GM21390 (cell line): ENCODE measurements around the gene WDR35.

Source experiments
- ATAC-seq: cut with Tn5 transposase; IDR thresholded peaks from one replicate; pipeline ENCODE4 v1.9.1; 2021; ENCODE audit not compliant: unreplicated experiment

Gene WDR35

DNA sequence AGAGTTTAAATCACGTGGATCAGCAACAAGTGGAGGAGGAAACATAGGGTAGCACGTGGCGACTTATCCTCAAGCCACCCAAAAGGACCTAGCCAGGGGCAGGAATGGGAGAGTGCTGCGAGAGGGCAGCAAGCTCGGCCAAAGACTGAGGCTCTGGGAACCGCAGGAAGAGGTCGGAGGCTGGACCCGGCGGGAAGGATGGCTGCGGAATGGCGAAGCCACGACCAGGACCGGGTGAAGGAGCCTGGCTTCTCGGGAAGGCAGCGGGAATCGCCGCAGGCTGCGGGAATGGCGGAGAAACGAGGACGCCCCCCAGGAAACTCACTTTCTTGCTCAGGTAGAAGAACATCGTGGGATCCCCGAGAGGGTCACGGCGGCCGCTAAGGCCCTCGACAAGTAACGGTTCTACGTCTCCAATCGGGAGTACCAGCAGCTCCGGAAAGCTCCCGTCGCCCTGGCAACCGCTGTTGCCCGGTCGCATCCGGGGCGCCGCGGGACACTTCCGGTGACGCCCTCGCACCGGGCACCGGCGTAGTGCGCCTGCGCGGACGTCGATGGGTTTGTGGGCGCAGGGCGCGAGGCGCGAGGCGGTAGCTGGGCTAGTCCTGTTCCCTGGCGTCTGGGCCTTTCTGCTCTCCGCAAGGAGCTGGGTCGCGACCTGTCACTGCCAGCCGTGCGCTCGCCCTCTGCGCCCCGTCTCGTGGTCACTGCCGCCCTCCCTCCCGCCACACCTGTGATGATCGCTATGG, at the start of gene WDR35:
Gene WDR35, minus strand, starts transcription at position 439 of the 749 bp plus-strand sequence. Its CDS starts 90 bp downstream, at position 349.
- peak; percentile 88 for ATAC-seq

DNA sequence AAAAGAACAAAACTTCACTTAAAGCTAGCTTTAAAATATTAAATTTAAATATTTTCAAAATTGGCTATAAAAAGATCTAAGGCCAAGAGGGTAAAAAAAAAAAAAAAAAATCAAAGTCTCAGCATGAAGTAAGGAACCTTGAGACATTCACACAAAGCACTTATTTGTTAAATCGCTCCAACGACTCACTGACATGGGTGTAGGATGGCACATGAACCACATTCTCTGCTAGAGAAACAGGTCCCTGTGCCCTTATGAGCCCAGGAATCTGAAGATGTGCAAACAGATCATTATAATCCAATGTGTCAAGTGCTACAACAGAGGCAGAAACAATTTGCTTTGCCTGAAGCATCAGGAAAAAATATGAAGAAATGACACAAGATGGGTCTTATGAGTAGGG, 47.8 kb upstream of the WDR35 start:
- no peak for ATAC-seq

DNA sequence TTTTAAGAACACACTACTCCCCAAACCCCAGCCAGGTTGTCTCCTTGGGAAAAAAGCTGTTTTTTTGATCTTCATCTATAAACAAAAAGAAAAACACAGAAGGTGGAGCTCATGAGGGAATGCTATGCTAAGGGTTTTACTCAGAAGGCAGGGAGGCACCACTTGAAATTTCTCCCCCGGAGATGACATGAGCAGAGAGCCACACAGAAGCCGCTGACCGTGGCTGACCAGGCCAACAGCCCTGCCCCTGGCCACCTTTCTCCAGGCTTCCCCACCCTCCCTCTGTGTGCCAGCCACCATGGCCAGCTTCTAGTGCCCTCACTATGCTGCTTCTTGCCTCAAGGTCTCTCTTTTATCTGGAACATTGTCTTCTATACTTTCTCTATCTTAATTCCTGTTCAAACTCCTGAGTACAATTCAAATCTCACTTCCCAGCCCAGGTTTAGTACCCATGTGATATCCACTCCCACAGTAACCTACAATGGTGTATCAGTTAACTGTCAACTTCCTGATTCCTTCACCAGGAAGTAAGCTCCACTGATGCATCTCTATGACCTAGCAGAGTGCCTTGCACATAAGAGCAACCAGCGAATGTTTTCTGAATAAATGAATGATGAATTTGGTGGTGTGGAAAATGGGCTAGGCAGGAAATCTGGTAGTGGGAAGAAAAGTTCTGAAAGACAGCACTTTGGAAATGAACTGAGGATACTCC, 46.2 kb upstream of the WDR35 start:
- ATAC-seq: no peak

DNA sequence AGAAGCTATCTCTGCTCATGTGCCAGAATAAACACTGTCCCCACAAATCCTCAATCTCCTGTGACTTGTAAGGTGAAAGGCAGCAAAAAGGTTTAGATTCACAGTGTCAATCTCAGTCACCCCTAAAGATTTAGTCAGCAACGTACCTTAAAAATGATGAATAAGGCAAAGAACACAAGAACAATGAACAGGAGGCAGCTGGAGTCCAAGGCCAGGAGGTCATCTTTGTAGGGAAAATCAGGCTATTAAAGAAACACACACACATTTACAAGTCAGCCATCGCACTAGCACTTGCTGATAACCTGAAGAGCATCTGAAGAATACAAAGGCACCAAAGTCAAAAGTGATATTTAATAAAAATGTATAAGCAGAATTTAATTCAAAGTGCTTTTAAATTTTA, 44.9 kb upstream of the WDR35 start:
- ATAC-seq: no peak

GRCh38 chr2:20034218-20034617, 44.3 kb upstream of the WDR35 start:
- no peak for ATAC-seq

GRCh38 chr2:20033322-20033721, 43.4 kb upstream of the WDR35 start:
- ATAC-seq: no peak

GRCh38 chr2:20030224-20030623, 40.3 kb upstream of the WDR35 start:
- no peak for ATAC-seq

- ATAC-seq: no peak
These were observed 38.0 kb upstream of the WDR35 start for GRCh38 chr2:20027705-20028434.

DNA sequence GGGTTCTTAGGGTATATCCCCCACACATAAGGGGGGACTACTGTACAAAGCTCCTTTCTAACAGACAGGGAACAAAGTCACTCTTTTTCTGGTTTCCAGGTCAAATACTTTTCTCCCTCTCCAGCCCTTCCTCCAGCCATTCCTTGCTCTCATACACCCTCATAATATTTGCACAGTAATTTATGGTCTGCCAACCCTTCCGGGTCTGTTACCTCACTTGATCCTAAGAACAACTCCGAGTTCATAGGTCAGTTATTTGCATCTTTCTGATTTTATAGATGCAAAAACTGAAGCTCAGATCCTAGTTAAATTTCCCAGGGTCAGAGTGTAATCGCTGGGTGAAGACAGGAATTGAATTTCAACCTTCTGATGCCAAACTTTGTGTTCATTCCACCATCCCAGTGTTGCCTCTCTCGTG, 37.4 kb upstream of the WDR35 start:
- ATAC-seq: no peak

DNA sequence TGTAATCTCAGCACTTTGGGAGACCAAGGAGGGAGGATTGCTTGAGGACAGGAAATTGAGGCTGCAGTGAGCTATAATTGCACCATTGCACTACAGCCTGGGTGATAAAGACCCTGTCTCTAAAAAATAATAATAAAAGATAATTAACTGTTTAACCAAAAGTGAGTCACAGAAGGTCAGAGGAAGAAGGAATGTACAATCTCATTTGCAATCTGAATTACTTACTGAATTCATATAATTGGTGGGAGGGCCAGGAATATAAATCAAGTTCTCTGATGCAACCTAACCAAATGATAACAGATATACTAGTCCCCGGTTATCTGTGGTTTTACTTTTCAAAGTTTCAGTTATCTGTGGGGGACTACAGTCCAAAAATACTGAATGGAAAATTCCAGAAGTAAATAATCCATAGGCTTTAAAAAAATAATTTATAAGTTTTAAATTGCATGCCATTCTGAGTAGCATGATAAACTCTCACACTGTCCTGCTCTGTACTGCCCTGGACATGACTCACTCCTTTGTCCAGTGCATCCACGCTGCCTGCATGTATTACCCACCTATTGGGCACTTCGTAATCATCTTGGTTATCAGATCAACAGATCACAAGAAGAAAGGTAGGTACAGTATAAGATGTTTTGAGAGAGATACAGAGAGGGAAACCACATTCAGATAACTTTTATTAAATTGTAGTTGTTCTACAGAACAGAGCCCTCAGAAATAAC, 35.3 kb upstream of the WDR35 start:
- ATAC-seq: no peak

- ATAC-seq: no peak
These were observed 33.8 kb upstream of the WDR35 start for GRCh38 chr2:20023688-20024087.

- no peak for ATAC-seq
These were observed 31.6 kb upstream of the WDR35 start for GRCh38 chr2:20021405-20022009.

- no peak for ATAC-seq
These were observed 29.8 kb upstream of the WDR35 start for GRCh38 chr2:20019747-20020146.

DNA sequence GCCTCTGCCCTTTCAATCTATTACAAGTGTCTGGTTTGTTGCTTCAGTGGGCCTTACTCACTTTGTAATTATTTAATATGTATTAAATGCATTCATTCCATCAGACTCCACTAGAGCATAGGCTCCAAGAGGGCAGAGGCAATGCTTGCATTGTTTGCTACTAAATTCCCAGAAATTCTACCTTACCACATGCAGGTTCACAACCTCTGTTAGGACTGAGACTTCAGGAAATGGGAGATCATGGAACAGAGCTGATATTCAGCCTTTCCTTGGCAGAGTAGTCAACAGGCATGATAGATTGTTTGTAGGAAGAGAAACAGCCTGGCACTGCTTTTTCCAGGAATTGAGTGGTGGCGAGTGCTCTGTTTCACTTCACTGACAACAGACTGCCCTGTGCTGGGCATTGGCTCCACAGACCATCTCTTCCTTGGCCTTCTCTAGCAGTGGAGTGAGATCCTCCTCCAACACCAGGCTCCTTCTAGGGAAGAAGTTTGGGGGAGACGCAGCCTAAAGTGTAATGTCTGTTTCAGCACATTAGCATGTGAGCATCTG, 28.8 kb upstream of the WDR35 start:
- no peak for ATAC-seq

DNA sequence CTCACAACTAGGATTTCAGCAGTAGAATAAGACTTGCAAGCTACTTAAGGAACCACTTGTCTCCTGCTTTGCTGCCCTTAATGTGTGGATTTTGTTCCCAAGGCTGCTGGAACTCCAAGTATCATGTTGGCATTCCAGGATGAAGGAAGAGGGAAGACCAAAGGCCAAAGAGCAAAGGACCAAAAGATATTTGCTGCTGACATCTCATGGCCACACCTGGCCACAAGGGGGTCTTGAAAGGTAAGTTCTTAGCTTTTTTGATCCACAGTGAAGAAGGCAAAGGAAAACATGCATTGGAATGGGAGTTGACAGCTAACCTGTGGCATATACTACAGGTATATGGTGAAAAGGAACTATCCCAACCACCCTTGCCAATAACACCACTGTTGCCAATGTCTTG, 26.4 kb upstream of the WDR35 start:
- ATAC-seq: no peak

DNA sequence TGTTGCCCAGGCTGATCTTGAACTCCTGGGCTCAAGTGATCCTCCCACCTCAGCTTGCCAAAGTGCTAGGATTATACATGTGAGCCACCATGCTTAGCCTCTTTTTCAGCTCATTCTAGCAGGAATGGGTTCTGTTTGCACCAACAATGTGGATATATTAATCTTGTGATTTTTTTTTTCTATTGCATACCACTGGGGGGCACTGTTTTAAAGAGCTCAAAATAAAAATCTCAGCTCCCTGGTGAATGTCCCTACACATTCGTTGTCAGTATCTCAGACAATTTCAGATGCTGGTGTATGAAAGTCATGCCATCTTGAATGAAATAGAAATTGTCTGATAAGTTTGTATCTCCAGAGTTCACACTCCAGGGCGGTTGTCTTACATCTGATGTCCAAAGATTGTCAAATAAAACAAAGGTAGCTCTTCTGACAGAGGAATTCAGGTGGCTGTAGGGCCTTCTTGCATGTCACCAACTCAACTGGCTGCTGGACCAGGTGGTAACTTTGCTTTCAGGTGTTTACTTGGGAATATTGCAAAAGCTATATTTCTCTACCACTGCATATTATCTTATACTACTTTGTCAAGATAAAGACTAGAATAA, 25.7 kb upstream of the WDR35 start:
- no peak for ATAC-seq

DNA sequence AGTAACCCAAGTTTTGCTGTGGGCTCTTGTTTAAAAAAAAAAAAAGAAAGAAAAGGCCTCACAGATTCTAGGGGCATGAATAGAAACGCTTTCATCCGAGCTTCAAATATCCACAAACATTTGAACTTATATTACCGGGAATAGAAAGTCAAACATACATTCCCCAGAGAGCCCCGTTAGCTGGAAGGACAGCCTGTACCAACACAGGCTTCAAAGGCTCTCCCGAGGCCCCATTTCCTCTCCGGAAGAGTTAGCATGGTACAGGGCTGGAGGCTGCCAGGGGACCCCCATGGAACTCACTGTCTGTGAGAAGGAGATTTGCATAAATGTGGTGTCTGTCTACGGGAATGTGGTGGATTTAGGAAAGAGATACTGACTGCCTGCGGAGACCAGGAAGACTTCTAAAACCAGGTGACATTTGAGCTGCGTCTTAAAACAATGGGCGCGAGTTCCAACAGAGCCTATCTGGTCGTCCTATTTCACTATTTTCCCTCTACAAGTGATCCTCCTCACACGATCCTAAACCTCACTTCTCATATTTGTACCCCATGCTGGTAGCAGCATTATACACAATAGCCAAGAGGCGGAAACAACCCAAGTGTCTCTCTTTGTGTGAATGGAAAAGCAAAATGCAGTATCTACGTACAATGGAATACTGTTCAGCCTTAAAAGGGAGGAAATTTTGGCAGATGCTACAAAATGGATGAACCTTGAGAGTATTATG, 23.4 kb upstream of the WDR35 start:
- no peak for ATAC-seq

DNA sequence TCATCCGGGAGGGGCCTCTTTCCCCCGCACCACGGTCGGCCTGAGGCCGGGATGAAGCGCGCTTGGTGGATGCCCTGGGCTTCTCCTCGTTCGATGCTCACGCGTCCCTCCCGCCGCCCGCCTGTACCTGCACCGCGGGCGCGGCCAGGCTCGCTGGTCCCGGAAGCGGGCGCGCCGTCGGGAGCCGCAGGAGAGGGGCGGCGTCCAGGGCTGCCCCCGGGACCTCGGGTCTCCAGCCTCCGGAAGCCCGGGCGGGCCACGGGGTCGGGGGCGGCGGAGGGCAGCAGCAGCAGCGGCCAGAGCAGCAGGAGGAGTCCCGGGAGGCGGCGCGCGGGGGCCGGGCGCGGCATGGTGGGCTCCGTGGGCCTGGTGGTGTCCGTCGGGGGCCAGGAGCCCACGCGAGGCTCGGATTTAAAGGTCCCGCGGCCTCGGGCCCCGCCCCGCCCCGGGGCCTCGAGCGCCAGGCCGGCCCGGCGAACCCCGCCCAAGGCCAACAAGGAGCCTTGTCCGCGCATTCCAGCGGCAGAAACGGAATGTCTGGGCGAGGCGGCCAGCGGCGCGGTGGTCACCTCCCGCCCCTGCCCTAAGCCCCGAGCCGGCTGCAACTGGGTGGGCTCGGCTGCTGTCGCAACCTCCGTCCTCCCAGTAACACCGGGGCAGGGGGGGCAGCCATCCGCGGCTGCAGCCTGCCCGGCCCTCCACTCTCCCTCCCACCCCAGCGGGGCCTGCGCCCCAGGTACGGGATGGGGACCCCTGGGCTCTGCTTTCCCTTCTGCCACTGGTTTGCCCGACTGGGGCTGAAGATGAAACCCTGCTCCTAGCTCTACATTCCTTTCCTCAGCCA, 22.6 kb upstream of the WDR35 start, which contains the start of gene MATN3:
Gene MATN3, minus strand, starts transcription at position 387 of the 844 bp plus-strand sequence. Its CDS starts 37 bp downstream, at position 350.
- no peak for ATAC-seq

GRCh38 chr2:20012032-20012281, 22.1 kb upstream of the WDR35 start:
- ATAC-seq: no peak
